Spleen (tissue), 7 donors: ENCODE measurements around the gene KAT6B.

ENCODE experiments used
- CTCF ChIP-seq, 11 experiments: fragments of 200-600 bp in 7 of 11; fragments of 450-650 bp in 4 of 11; sonication (generic) in 4 of 11; IDR thresholded peaks in 8 of 11; conservative IDR thresholded peaks in 3 of 11; 1 replicate in 7 of 11; 2 replicates in 4 of 11; pipeline versions ENCODE4 v1.4.0 to v1.8.0; 2016 to 2021; ENCODE audit warnings: antibody characterized with exemption in 11 of 11, inconsistent platforms in 4 of 11, mild to moderate bottlenecking in 1 of 11
- POLR2A ChIP-seq, 3 donors: fragments of 450-650 bp; IDR thresholded peaks; one replicate each; pipeline ENCODE4 v1.5.1; 2017; ENCODE audit warnings: antibody characterized with exemption in 3 of 3, mild to moderate bottlenecking in 1 of 3
- POLR2AphosphoS5 ChIP-seq, 3 donors: sonication (generic); formaldehyde crosslinking; IDR thresholded peaks; one replicate each; pipeline ENCODE4 v1.5.1; 2017; ENCODE audit warnings: antibody characterized with exemption in 3 of 3
- donor health status: DM: no; HTN: no; CAD: no; lungs with moderate emphysema.
- donor health status: DM: no; HTN: no; CAD: no.
- donor health status: DM: no; HTN: no; CAD: no.

GRCh38 chr10:74854610-74855009 is 28.2 kb downstream of the KAT6B start:
- TF ChIP-seq POLR2A (IDR thresholded peaks at IDR 0.05) (no peak), CTCF (IDR thresholded peaks at IDR 0.05 in 8 of 11, conservative IDR thresholded peaks at IDR 0.05 in 3 of 11) (no peak), POLR2AphosphoS5 (IDR thresholded peaks at IDR 0.05) (no peak)
